Esophagus squamous epithelium (tissue), 5 donors: ENCODE measurements around the gene SAPCD1. TPM values are rescaled to one million over a fixed set of nuclear protein-coding genes. Genes with fewer than 3 reads are reported as not detected.
A peak's percentile ranks its signal among the peaks of the same experiment; 100 is the strongest.

Experiments used
- DNase-seq: peaks from one replicate; lab custom pipeline; 2025; lab: John Stamatoyannopoulos, UW
- H3K27ac ChIP-seq, 4 donors: fragments of 200-600 bp; sonication (generic); one replicate each; pipeline ENCODE4 v1.5.1; 2016 to 2019; ENCODE audit warnings: mild to moderate bottlenecking in 1 of 4
- H3K27me3 ChIP-seq, 4 donors: fragments of 200-600 bp; sonication (generic); 1 replicate in 3 of 4; 2 replicates in 1 of 4; pipeline versions ENCODE4 v1.5.1 to v1.6.0; 2017 to 2021; ENCODE audit warnings: antibody characterized with exemption in 1 of 4
- H3K36me3 ChIP-seq, 3 donors: fragments of 200-600 bp; sonication (generic); one replicate each; pipeline ENCODE4 v1.5.1; 2016 to 2019
- H3K4me1 ChIP-seq, 3 donors: fragments of 200-600 bp; sonication (generic); one replicate each; pipeline ENCODE4 v1.5.1; 2017 to 2019
- H3K4me3 ChIP-seq, 4 donors: fragments of 200-600 bp; sonication (generic); 1 replicate in 3 of 4; 2 replicates in 1 of 4; pipeline ENCODE4 v1.5.1; 2016 to 2019; ENCODE audit warnings: mild to moderate bottlenecking in 2 of 4, moderate library complexity in 1 of 4
- H3K9me3 ChIP-seq, 3 donors: fragments of 200-600 bp; sonication (generic); one replicate each; pipeline ENCODE4 v1.5.1; 2016 to 2019
- POLR2A ChIP-seq, 4 donors: fragments of 450-650 bp; IDR thresholded peaks; one replicate each; pipeline ENCODE4 v1.6.1; 2017; ENCODE audit warnings: antibody characterized with exemption in 4 of 4, mild to moderate bottlenecking in 4 of 4, moderate library complexity in 3 of 4
- WGBS, 2 donors: methylation state at CpG; one replicate each; pipeline ENCODE4 v1.1.5; 2018; 5-methylcytosine and 5-hydroxymethylcytosine counted together
- intact Hi-C: fragments of 100-400 bp; cut with DNase I; formaldehyde crosslinking; loops from one replicate; pipeline ENCODE4 v1.15.0; 2022
- small RNA-seq, 4 donors: library from RNA; depleted of rRNA; stranded (forward); fragments of <200 nt; gene quantifications; one replicate each; pipeline ENCODE3, GENCODE V24; 2016
- total RNA-seq, 4 donors: library from RNA; depleted of rRNA; stranded (reverse); fragments of >200 nt; gene quantifications; one replicate each; pipeline ENCODE4 v1.1.0, GENCODE V29; 2016
- TF ChIP-seq, protein P1 (sequence below), 6 experiments: fragments of 450-650 bp in 4 of 6; fragments of 200-600 bp in 2 of 6; sonication (generic) in 2 of 6; IDR thresholded peaks; one replicate each; pipeline ENCODE4 v1.5.1; 2016 to 2019; ENCODE audit warnings: antibody characterized with exemption in 6 of 6, mild to moderate bottlenecking in 4 of 6, moderate library complexity in 4 of 6
- donor health status: DM: yes; HTN: yes; CAD: no.

The SAPCD1 gene
- total RNA-seq, 4 donors from 2014 or later: 0.45 to 2.9 (median 1.1) TPM

DNA sequence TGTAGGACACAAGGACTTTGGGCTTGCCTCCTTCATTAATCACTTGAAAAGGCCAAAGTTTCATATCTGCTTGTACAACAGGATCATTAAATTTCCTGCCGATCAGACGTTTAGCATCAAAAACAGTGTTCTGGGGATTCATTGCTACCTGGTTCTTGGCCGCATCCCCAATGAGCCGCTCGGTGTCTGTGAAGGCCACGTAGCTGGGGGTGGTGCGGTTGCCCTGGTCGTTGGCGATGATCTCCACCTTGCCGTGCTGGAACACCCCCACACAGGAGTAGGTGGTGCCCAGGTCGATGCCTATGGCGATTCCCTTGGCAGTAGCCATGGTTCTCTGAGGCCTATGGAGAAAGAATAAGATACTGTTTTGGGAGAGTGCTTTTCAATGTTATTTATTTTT, 49.2 kb downstream of the SAPCD1 start:
- 92 to 94% methylated on average over 9 to 12 of the region's 12 CpGs for WGBS, 2 donors
- H3K27me3 ChIP-seq: no peaks in the 10 kb centered on the region
- DNase-seq: no peak

DNA sequence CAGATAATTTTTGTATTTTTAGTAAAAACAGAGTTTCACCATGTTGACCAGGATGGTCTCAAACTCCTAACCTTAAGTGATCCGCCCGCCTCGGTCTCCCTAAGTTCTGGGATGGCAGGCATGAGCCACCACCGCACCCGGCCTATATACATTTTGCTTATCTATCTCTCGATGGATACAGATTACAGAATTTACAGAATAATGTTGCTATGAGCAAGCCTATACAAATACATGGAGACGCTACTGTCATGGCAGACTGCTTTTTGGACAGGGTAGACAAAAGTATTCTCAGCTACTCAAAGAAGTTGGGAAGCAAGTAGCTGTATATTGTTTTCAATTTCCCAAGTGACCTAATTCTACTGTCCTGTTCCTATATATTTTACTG, 51.0 kb downstream of the SAPCD1 start:
- DNase-seq: no peak
- TF ChIP-seq POLR2A (IDR thresholded peaks at IDR 0.05): no peak
- TF ChIP-seq, protein P1, sequence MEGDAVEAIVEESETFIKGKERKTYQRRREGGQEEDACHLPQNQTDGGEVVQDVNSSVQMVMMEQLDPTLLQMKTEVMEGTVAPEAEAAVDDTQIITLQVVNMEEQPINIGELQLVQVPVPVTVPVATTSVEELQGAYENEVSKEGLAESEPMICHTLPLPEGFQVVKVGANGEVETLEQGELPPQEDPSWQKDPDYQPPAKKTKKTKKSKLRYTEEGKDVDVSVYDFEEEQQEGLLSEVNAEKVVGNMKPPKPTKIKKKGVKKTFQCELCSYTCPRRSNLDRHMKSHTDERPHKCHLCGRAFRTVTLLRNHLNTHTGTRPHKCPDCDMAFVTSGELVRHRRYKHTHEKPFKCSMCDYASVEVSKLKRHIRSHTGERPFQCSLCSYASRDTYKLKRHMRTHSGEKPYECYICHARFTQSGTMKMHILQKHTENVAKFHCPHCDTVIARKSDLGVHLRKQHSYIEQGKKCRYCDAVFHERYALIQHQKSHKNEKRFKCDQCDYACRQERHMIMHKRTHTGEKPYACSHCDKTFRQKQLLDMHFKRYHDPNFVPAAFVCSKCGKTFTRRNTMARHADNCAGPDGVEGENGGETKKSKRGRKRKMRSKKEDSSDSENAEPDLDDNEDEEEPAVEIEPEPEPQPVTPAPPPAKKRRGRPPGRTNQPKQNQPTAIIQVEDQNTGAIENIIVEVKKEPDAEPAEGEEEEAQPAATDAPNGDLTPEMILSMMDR (IDR thresholded peaks at IDR 0.05): no peak
- H3K4me1 ChIP-seq: peaks cover 11 to 36% (median 14%) of the 10 kb centered on the region in 3 donors
- 94 to 95% methylated on average over 7 of the region's 7 CpGs for WGBS, 2 donors
- H3K27me3 ChIP-seq: no peaks in the 10 kb centered on the region
- intact Hi-C loops: no loop called here
- peak overlapping the region in 3 of 4 donors; percentile 63 to 84 (median 64) for H3K4me3 ChIP-seq
- H3K27ac ChIP-seq: peak overlapping the region; percentile 91 to 99 (median 97)
- no peaks in the 10 kb centered on the region for H3K36me3 ChIP-seq
- no peaks in the 10 kb centered on the region for H3K9me3 ChIP-seq

More for the DNA sequence above, 49.2 kb downstream of the SAPCD1 start:
- H3K36me3 ChIP-seq: no peaks in the 10 kb centered on the region
- peaks cover 11 to 34% (median 20%) of the 10 kb centered on the region in 3 donors for H3K4me1 ChIP-seq
- H3K9me3 ChIP-seq: no peaks in the 10 kb centered on the region
- intact Hi-C loops: no loop called here
- no peak overlapping the region for H3K4me3 ChIP-seq
- TF ChIP-seq, protein P1 (IDR thresholded peaks at IDR 0.05): no peak
- TF ChIP-seq POLR2A (IDR thresholded peaks at IDR 0.05): no peak
- H3K27ac ChIP-seq: no peak overlapping the region

Small RNA genes within 50 kb of the gene (small RNA-seq; reads per million reads assigned to genes)
- gene LY6G6D (0 reads per million in 4 donors), gene MSH5-SAPCD1 (0 reads per million in 4 donors), gene RF00019 (0 reads per million in 4 donors), gene RNU6-850P (0 reads per million in 4 donors), gene SAPCD1 (0 reads per million in 4 donors)

Other genes starting within 250 kb of the SAPCD1 start
- not detected for gene MCCD1, start 233.7 kb upstream of the SAPCD1 start, total RNA-seq
- 100 to 1,000 TPM; 173 to 320 (median 259) TPM for gene DDX39B, start 220.7 kb upstream of the SAPCD1 start, total RNA-seq
- gene ATP6V1G2, start 216.0 kb upstream of the SAPCD1 start, total RNA-seq: 1 to 10 TPM in 1 of 4 donors, under 1 TPM in 1, not detected in 2; 0.21 to 2.1 TPM
- 10 to 100 TPM in 3 of 4 donors, 1 to 10 TPM in 1; 7.8 to 25.2 (median 16.7) TPM for gene NFKBIL1, start 215.0 kb upstream of the SAPCD1 start, total RNA-seq
- not detected for gene LTA, start 190.4 kb upstream of the SAPCD1 start, total RNA-seq
- gene TNF, start 187.1 kb upstream of the SAPCD1 start, total RNA-seq: under 1 TPM in 3 of 4 donors, not detected in 1; 0.27 to 0.95 (median 0.61) TPM
- gene LTB, start 180.2 kb upstream of the SAPCD1 start, total RNA-seq: 1 to 10 TPM in 2 of 4 donors, under 1 TPM in 2; 0.53 to 2.3 (median 1.1) TPM
- 10 to 100 TPM in 1 of 4 donors, 1 to 10 TPM in 1, under 1 TPM in 1, not detected in 1; 0.49 to 50.4 (median 5.1) TPM for gene LST1, start 176.4 kb upstream of the SAPCD1 start, total RNA-seq
- gene NCR3, start 169.7 kb upstream of the SAPCD1 start, total RNA-seq: not detected
- gene AIF1, start 147.4 kb upstream of the SAPCD1 start, total RNA-seq: 10 to 100 TPM in 2 of 4 donors, 1 to 10 TPM in 2; 2.4 to 30.7 (median 15.1) TPM
- gene PRRC2A, start 141.9 kb upstream of the SAPCD1 start, total RNA-seq: 10 to 100 TPM; 42.8 to 84.9 (median 67.7) TPM
- 100 to 1,000 TPM; 129 to 217 (median 163) TPM for gene BAG6, start 110.0 kb upstream of the SAPCD1 start, total RNA-seq
- 1 to 10 TPM in 2 of 4 donors, under 1 TPM in 2; 0.67 to 2.1 (median 1.1) TPM for gene APOM, start 106.8 kb upstream of the SAPCD1 start, total RNA-seq
- gene C6orf47, start 101.9 kb upstream of the SAPCD1 start, total RNA-seq: 10 to 100 TPM; 28.8 to 34.4 (median 31.7) TPM
- 10 to 100 TPM in 2 of 4 donors, 1 to 10 TPM in 2; 6.9 to 16.0 (median 10.9) TPM for gene GPANK1, start 97.7 kb upstream of the SAPCD1 start, total RNA-seq
- gene CSNK2B, start 96.6 kb upstream of the SAPCD1 start, total RNA-seq: 100 to 1,000 TPM; 155 to 204 (median 186) TPM
- gene LY6G5B, start 92.7 kb upstream of the SAPCD1 start, total RNA-seq: 1 to 10 TPM in 3 of 4 donors, under 1 TPM in 1; 0.70 to 9.5 (median 4.5) TPM
- under 1 TPM in 2 of 4 donors, not detected in 2; 0.57 to 0.83 TPM for gene LY6G5C, start 81.6 kb upstream of the SAPCD1 start, total RNA-seq
- 10 to 100 TPM; 38.5 to 43.3 (median 40.1) TPM for gene ABHD16A, start 59.3 kb upstream of the SAPCD1 start, total RNA-seq
- not detected for gene LY6G6F, start 55.8 kb upstream of the SAPCD1 start, total RNA-seq
- not detected for gene LY6G6D, start 47.3 kb upstream of the SAPCD1 start, total RNA-seq
- gene LY6G6C, start 40.9 kb upstream of the SAPCD1 start, total RNA-seq: 10 to 100 TPM in 1 of 4 donors, 1 to 10 TPM in 2, under 1 TPM in 1; 0.53 to 14.6 (median 2.4) TPM
- gene MPIG6B, start 39.3 kb upstream of the SAPCD1 start, total RNA-seq: 1 to 10 TPM in 1 of 4 donors, under 1 TPM in 3; 0.12 to 1.4 (median 0.73) TPM
- 10 to 100 TPM; 16.4 to 59.3 (median 28.2) TPM for gene DDAH2, start 33.4 kb upstream of the SAPCD1 start, total RNA-seq
- 100 to 1,000 TPM; 289 to 440 (median 365) TPM for gene CLIC1, start 26.1 kb upstream of the SAPCD1 start, total RNA-seq
- gene MSH5, start 22.7 kb upstream of the SAPCD1 start, total RNA-seq: 1 to 10 TPM; 2.3 to 7.9 (median 6.8) TPM
- gene VWA7, start 14.7 kb downstream of the SAPCD1 start, total RNA-seq: under 1 TPM; 0.22 to 0.80 (median 0.58) TPM
- 10 to 100 TPM; 35.0 to 72.3 (median 45.5) TPM for gene VARS1, start 33.1 kb downstream of the SAPCD1 start, total RNA-seq
- gene LSM2, start 44.3 kb downstream of the SAPCD1 start, total RNA-seq: 10 to 100 TPM; 27.1 to 70.8 (median 36.6) TPM
- under 1 TPM; 0.35 to 0.97 (median 0.57) TPM for gene HSPA1L, start 52.6 kb downstream of the SAPCD1 start, total RNA-seq
- 100 to 1,000 TPM; 158 to 362 (median 223) TPM for gene HSPA1A, start 52.9 kb downstream of the SAPCD1 start, total RNA-seq
- gene HSPA1B, start 65.1 kb downstream of the SAPCD1 start, total RNA-seq: 100 to 1,000 TPM; 209 to 553 (median 252) TPM
- 10 to 100 TPM; 13.6 to 23.6 (median 17.3) TPM for gene NEU1, start 100.2 kb downstream of the SAPCD1 start, total RNA-seq
- gene SLC44A4, start 116.3 kb downstream of the SAPCD1 start, total RNA-seq: 1 to 10 TPM in 2 of 4 donors, under 1 TPM in 1, not detected in 1; 0.38 to 3.6 (median 1.3) TPM
- 10 to 100 TPM; 23.4 to 34.5 (median 27.4) TPM for gene EHMT2, start 135.0 kb downstream of the SAPCD1 start, total RNA-seq
- 1 to 10 TPM in 2 of 4 donors, under 1 TPM in 2; 0.83 to 2.8 (median 1.0) TPM for gene ZBTB12, start 139.4 kb downstream of the SAPCD1 start, total RNA-seq
- gene C2, start 165.1 kb downstream of the SAPCD1 start, total RNA-seq: 10 to 100 TPM in 2 of 4 donors, 1 to 10 TPM in 2; 1.1 to 15.2 (median 6.4) TPM
- 10 to 100 TPM; 10.4 to 81.1 (median 22.4) TPM for gene CFB, start 183.4 kb downstream of the SAPCD1 start, total RNA-seq
- gene NELFE, start 196.3 kb downstream of the SAPCD1 start, total RNA-seq: 10 to 100 TPM; 52.6 to 83.9 (median 64.4) TPM
- gene SKIC2, start 196.5 kb downstream of the SAPCD1 start, total RNA-seq: 10 to 100 TPM; 24.6 to 32.4 (median 26.8) TPM
- gene DXO, start 209.5 kb downstream of the SAPCD1 start, total RNA-seq: 10 to 100 TPM in 1 of 4 donors, 1 to 10 TPM in 3; 7.8 to 13.2 (median 8.8) TPM
- gene C4A, start 219.4 kb downstream of the SAPCD1 start, total RNA-seq: 10 to 100 TPM in 1 of 4 donors, 1 to 10 TPM in 3; 2.0 to 11.8 (median 5.2) TPM